AG09319 (cell line): Measurements from ENCODE around the gene SNRNP25.

Experiments
- DNase-seq: peaks from one replicate; pipeline ENCODE4 v3.0.0-alpha.2; 2010; ENCODE audit warnings: low read depth; ENCODE audit errors: extremely low read depth
- CTCF ChIP-seq: IDR thresholded peaks from 2 replicates; pipeline ENCODE4 v1.5.1; 2011; ENCODE audit warnings: low read depth, mild to moderate bottlenecking, inconsistent platforms, low read length, moderate library complexity

SNRNP25 gene

GRCh38 chr16:67884-68789 is 14.5 kb downstream of the SNRNP25 start:
- no peak for TF ChIP-seq CTCF

GRCh38 chr16:69181-69580 is 15.6 kb downstream of the SNRNP25 start:
- no peak for TF ChIP-seq CTCF
- DNase-seq: no peak

More at GRCh38 chr16:67884-68789, 14.5 kb downstream of the SNRNP25 start:
- DNase-seq: no peak

- DNase-seq: no peak
- TF ChIP-seq CTCF: no peak
Observed at GRCh38 chr16:71210-71539, 17.5 kb downstream of the SNRNP25 start.

- no peak for DNase-seq
Observed at GRCh38 chr16:71540-72401, 18.1 kb downstream of the SNRNP25 start.

GRCh38 chr16:72561-73548 is 19.2 kb downstream of the SNRNP25 start, which contains the start of gene RHBDF1:
TSS of gene RHBDF1 (minus strand) at chr16:72631. CDS start at chr16:65015, 7,616 bp downstream.
- TF ChIP-seq CTCF: no peak
- no peak for DNase-seq

More at GRCh38 chr16:71540-72401, 18.1 kb downstream of the SNRNP25 start:
- TF ChIP-seq CTCF: no peak

GRCh38 chr16:74051-74746 is 20.6 kb downstream of the SNRNP25 start:
- no peak for DNase-seq
- no peak for TF ChIP-seq CTCF
